ENCODE measurements around the gene CREBRF. TPM values are rescaled to one million over a fixed set of nuclear protein-coding genes. Genes with fewer than 3 reads are reported as not detected.

Gene CREBRF
- total and polyA plus RNA-seq, 9 of the 15 experiments (the other 6 are each of a cell fraction or from before 2014, with no cell fraction given), result 1.1 to 4.9 (median 2.9) TPM

- CTCF ChIA-PET (ENCODE audit: low intra/inter-chr PET ratio), result no interaction called here
- DNase-seq (ENCODE audit: extremely low read depth in 1 of 4, low spot score in 3 of 4) (no peak), FAIRE-seq (no peak), ATAC-seq (no peak)
- POLR2A ChIA-PET, result interaction anchor here (1.2 kb wide), 1 partner anchor 9 kb away, joined by 3 read pairs; no protein-coding TSS in a partner anchor
- BruUV-seq (replicated peaks), result no TSS peak
- intact Hi-C loops (cut with micrococcal nuclease) (no loop called here), in situ Hi-C loops (cut with MboI) (no loop called here)
- peak overlapping the region; percentile 97 for H2AFZ ChIP-seq (ENCODE audit: low read depth, low read length)
- peak overlapping the region; percentile 27; the same call in 1 of the 3 replicates for H3K27ac ChIP-seq (ENCODE audit: extremely low read depth, low read depth, low read length)
- peak overlapping the region; percentile 94 for H3K4me2 ChIP-seq (ENCODE audit: insufficient read depth, low read length)
- H3K4me1 ChIP-seq (replicated peaks in 1 of 2; ENCODE audit: control insufficient read depth in 2 of 2, insufficient read depth in 2 of 2, low read length in 2 of 2), result peaks cover 13 to 16% of the 10 kb centered on the region in 2 experiments; a peak in 3 of 5 replicates
- H3K9ac ChIP-seq (ENCODE audit: insufficient read depth in 1 of 2, low read depth in 2 of 2, low read length in 2 of 2), result peak overlapping the region in 1 of 2 experiments; percentile 66; a peak in 2 of 4 replicates
- no peaks in the 10 kb centered on the region for H3K27me3 ChIP-seq (ENCODE audit: control insufficient read depth in 2 of 2, insufficient read depth in 2 of 2, low read length in 2 of 2)
- 20% methylated on average over 10 of the region's 10 CpGs for WGBS (ENCODE audit: insufficient coverage, low coverage, missing lambda C conversion rate)
- TF ChIP-seq, protein P1, sequence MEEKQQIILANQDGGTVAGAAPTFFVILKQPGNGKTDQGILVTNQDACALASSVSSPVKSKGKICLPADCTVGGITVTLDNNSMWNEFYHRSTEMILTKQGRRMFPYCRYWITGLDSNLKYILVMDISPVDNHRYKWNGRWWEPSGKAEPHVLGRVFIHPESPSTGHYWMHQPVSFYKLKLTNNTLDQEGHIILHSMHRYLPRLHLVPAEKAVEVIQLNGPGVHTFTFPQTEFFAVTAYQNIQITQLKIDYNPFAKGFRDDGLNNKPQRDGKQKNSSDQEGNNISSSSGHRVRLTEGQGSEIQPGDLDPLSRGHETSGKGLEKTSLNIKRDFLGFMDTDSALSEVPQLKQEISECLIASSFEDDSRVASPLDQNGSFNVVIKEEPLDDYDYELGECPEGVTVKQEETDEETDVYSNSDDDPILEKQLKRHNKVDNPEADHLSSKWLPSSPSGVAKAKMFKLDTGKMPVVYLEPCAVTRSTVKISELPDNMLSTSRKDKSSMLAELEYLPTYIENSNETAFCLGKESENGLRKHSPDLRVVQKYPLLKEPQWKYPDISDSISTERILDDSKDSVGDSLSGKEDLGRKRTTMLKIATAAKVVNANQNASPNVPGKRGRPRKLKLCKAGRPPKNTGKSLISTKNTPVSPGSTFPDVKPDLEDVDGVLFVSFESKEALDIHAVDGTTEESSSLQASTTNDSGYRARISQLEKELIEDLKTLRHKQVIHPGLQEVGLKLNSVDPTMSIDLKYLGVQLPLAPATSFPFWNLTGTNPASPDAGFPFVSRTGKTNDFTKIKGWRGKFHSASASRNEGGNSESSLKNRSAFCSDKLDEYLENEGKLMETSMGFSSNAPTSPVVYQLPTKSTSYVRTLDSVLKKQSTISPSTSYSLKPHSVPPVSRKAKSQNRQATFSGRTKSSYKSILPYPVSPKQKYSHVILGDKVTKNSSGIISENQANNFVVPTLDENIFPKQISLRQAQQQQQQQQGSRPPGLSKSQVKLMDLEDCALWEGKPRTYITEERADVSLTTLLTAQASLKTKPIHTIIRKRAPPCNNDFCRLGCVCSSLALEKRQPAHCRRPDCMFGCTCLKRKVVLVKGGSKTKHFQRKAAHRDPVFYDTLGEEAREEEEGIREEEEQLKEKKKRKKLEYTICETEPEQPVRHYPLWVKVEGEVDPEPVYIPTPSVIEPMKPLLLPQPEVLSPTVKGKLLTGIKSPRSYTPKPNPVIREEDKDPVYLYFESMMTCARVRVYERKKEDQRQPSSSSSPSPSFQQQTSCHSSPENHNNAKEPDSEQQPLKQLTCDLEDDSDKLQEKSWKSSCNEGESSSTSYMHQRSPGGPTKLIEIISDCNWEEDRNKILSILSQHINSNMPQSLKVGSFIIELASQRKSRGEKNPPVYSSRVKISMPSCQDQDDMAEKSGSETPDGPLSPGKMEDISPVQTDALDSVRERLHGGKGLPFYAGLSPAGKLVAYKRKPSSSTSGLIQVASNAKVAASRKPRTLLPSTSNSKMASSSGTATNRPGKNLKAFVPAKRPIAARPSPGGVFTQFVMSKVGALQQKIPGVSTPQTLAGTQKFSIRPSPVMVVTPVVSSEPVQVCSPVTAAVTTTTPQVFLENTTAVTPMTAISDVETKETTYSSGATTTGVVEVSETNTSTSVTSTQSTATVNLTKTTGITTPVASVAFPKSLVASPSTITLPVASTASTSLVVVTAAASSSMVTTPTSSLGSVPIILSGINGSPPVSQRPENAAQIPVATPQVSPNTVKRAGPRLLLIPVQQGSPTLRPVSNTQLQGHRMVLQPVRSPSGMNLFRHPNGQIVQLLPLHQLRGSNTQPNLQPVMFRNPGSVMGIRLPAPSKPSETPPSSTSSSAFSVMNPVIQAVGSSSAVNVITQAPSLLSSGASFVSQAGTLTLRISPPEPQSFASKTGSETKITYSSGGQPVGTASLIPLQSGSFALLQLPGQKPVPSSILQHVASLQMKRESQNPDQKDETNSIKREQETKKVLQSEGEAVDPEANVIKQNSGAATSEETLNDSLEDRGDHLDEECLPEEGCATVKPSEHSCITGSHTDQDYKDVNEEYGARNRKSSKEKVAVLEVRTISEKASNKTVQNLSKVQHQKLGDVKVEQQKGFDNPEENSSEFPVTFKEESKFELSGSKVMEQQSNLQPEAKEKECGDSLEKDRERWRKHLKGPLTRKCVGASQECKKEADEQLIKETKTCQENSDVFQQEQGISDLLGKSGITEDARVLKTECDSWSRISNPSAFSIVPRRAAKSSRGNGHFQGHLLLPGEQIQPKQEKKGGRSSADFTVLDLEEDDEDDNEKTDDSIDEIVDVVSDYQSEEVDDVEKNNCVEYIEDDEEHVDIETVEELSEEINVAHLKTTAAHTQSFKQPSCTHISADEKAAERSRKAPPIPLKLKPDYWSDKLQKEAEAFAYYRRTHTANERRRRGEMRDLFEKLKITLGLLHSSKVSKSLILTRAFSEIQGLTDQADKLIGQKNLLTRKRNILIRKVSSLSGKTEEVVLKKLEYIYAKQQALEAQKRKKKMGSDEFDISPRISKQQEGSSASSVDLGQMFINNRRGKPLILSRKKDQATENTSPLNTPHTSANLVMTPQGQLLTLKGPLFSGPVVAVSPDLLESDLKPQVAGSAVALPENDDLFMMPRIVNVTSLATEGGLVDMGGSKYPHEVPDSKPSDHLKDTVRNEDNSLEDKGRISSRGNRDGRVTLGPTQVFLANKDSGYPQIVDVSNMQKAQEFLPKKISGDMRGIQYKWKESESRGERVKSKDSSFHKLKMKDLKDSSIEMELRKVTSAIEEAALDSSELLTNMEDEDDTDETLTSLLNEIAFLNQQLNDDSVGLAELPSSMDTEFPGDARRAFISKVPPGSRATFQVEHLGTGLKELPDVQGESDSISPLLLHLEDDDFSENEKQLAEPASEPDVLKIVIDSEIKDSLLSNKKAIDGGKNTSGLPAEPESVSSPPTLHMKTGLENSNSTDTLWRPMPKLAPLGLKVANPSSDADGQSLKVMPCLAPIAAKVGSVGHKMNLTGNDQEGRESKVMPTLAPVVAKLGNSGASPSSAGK (IDR thresholded peaks at IDR 0.05), result 0 out of 2 replicates have a peak, but pooled peaks have one; percentile 9
- TF ChIP-seq KDM1A (IDR thresholded peaks at IDR 0.05), result 0 out of 4 replicates have a peak, but pooled peaks of 1 of the 2 experiments have one; percentile 25
- TF ChIP-seq RBM25 (IDR thresholded peaks at IDR 0.05; ENCODE audit: low read depth, low read length, severe bottlenecking), result peak; percentile 17
- no peak for TF ChIP-seq XRCC3 (IDR thresholded peaks at IDR 0.05)
- TF ChIP-seq, protein P2, sequence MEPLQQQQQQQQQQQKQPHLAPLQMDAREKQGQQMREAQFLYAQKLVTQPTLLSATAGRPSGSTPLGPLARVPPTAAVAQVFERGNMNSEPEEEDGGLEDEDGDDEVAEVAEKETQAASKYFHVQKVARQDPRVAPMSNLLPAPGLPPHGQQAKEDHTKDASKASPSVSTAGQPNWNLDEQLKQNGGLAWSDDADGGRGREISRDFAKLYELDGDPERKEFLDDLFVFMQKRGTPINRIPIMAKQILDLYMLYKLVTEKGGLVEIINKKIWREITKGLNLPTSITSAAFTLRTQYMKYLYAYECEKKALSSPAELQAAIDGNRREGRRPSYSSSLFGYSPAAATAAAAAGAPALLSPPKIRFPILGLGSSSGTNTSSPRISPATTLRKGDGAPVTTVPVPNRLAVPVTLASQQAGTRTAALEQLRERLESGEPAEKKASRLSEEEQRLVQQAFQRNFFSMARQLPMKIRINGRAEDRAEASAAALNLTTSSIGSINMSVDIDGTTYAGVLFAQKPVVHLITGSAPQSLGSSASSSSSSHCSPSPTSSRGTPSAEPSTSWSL (CRISPR knock-in tag; IDR thresholded peaks at IDR 0.05; ENCODE audit: borderline replicate concordance), result no peak
- peaks cover 13% of the 10 kb centered on the region for H3K79me2 ChIP-seq (ENCODE audit: control insufficient read depth, insufficient read depth, low read length)
- H3K9me1 ChIP-seq (ENCODE audit: control insufficient read depth, insufficient read depth, low read length), result no peaks in the 10 kb centered on the region
- no peaks in the 10 kb centered on the region for H3K36me3 ChIP-seq (ENCODE audit: control insufficient read depth, insufficient read depth, low read length)
- H3K4me3 ChIP-seq, result peak overlapping the region; percentile 99
- no peaks in the 10 kb centered on the region for H4K20me1 ChIP-seq (replicated peaks; ENCODE audit: control insufficient read depth, insufficient read depth, low read length)
- H3K9me3 ChIP-seq (replicated peaks; ENCODE audit: control insufficient read depth, insufficient read depth, low read depth, low read length), result no peaks in the 10 kb centered on the region
Measured at GRCh38 chr5:173055042-173055721, 970 bp upstream of the CREBRF start.
